HepG2 (cell line): ENCODE data around the gene TBX15. TPM values are rescaled to one million over a fixed set of nuclear protein-coding genes. Genes with fewer than 3 reads are reported as not detected.

ENCODE experiments used
- FOXO1 ChIP-seq: sonication (generic); formaldehyde crosslinking; IDR thresholded peaks from 2 replicates; pipeline ENCODE4 v1.4.0; 2020; ENCODE audit warnings: missing genetic modification reagents
- GABPB1 ChIP-seq: IDR thresholded peaks from 2 replicates; pipeline ENCODE4 v1.6.1; 2016; ENCODE audit warnings: mild to moderate bottlenecking, missing genetic modification reagents, moderate library complexity, missing compliant biosample characterization
- HMG20A ChIP-seq: IDR thresholded peaks from 2 replicates; pipeline ENCODE4 v1.6.1; 2016; ENCODE audit warnings: borderline replicate concordance
- ISL2 ChIP-seq: sonication (generic); formaldehyde crosslinking; IDR thresholded peaks from 2 replicates; pipeline ENCODE4 v1.5.0; 2020; ENCODE audit warnings: missing genetic modification reagents
- ISX ChIP-seq: sonication (generic); formaldehyde crosslinking; conservative IDR thresholded peaks from 2 replicates; pipeline ENCODE4 v1.5.0; 2020; ENCODE audit warnings: missing genetic modification reagents
- JARID2 ChIP-seq: sonication (generic); formaldehyde crosslinking; IDR thresholded peaks from 2 replicates; pipeline ENCODE4 v1.8.1; 2023; ENCODE audit warnings: missing genetic modification reagents, inconsistent platforms; ENCODE audit not compliant: insufficient replicate concordance
- MEIS1 ChIP-seq: sonication (generic); formaldehyde crosslinking; IDR thresholded peaks from 2 replicates; pipeline ENCODE4 v1.9.0; 2021; ENCODE audit warnings: mild to moderate bottlenecking, missing genetic modification reagents, moderate library complexity, borderline replicate concordance
- ONECUT2 ChIP-seq: sonication (generic); formaldehyde crosslinking; IDR thresholded peaks from 2 replicates; pipeline ENCODE4 v1.4.0; 2020; ENCODE audit warnings: missing genetic modification reagents
- PATZ1 ChIP-seq: sonication (generic); formaldehyde crosslinking; IDR thresholded peaks from 2 replicates; pipeline ENCODE4 v1.4.0; 2020; ENCODE audit warnings: missing genetic modification reagents
- PAX8 ChIP-seq: sonication (generic); formaldehyde crosslinking; IDR thresholded peaks from 2 replicates; pipeline ENCODE4 v1.8.0; 2022; ENCODE audit warnings: mild to moderate bottlenecking, missing genetic modification reagents, borderline replicate concordance
- REL ChIP-seq: sonication (generic); formaldehyde crosslinking; conservative IDR thresholded peaks from 2 replicates; pipeline ENCODE4 v1.8.0; 2022; ENCODE audit warnings: mild to moderate bottlenecking, missing genetic modification reagents, moderate library complexity
- RFX1 ChIP-seq: fragments of 450-650 bp; IDR thresholded peaks from 2 replicates; pipeline ENCODE4 v1.6.1; 2017
- ZBTB21 ChIP-seq: sonication (generic); formaldehyde crosslinking; IDR thresholded peaks from 2 replicates; pipeline ENCODE4 v1.4.0; 2020; ENCODE audit warnings: missing genetic modification reagents
- ZIK1 ChIP-seq: sonication (generic); formaldehyde crosslinking; IDR thresholded peaks from 2 replicates; pipeline ENCODE4 v1.5.0; 2020; ENCODE audit warnings: mild to moderate bottlenecking, low read depth, missing genetic modification reagents, borderline replicate concordance
- ZKSCAN8 ChIP-seq: IDR thresholded peaks from 2 replicates; pipeline ENCODE4 v1.6.1; 2016; ENCODE audit warnings: borderline replicate concordance, missing genetic modification reagents, missing compliant biosample characterization
- ZNF280B ChIP-seq: sonication (generic); formaldehyde crosslinking; IDR thresholded peaks from 2 replicates; pipeline ENCODE4 v1.5.0; 2020; ENCODE audit warnings: missing genetic modification reagents, mild to moderate bottlenecking, borderline replicate concordance
- ZNF572 ChIP-seq: sonication (generic); formaldehyde crosslinking; IDR thresholded peaks from 2 replicates; pipeline ENCODE4 v1.5.1; 2020; ENCODE audit warnings: mild to moderate bottlenecking, missing genetic modification reagents
- ZNF576 ChIP-seq: sonication (generic); formaldehyde crosslinking; IDR thresholded peaks from 2 replicates; pipeline ENCODE4 v1.4.0; 2020; ENCODE audit warnings: mild to moderate bottlenecking, missing genetic modification reagents
- ZNF770 ChIP-seq: sonication (generic); formaldehyde crosslinking; IDR thresholded peaks from 2 replicates; pipeline ENCODE4 v1.5.0; 2020; ENCODE audit warnings: mild to moderate bottlenecking, missing genetic modification reagents
- ZNF891 ChIP-seq: sonication (generic); formaldehyde crosslinking; IDR thresholded peaks from 2 replicates; pipeline ENCODE4 v1.5.0; 2020; ENCODE audit warnings: mild to moderate bottlenecking, missing genetic modification reagents
- polyA plus RNA-seq, 8 experiments: library from polyadenylated mRNA; depleted of rRNA in 3 of 8; stranded (reverse) in 7 of 8; unstranded in 1 of 8; fragments of >200 nt; fragmentation: Illumina TruSeq in 4 of 8; extraction: Trizol in 4 of 8; gene quantifications; 2 replicates each; pipeline versions ENCODE4 v1.2.1 to v1.2.3, GENCODE V29; 2011 to 2016; ENCODE audit warnings: low read depth in 4 of 8, missing spikeins in 1 of 8, mixed read lengths in 1 of 8; ENCODE audit not compliant: insufficient read depth in 1 of 8
- total RNA-seq, 5 experiments: library from RNA; depleted of rRNA; stranded (reverse); fragments of >200 nt; fragmentation: Illumina TruSeq; extraction: Trizol; gene quantifications; 2 replicates each; pipeline ENCODE4 v1.2.3, GENCODE V29; 2016; ENCODE audit warnings: low read depth in 1 of 5

The TBX15 gene
- total and polyA plus RNA-seq, 2 of the 13 experiments (the other 11 are each of a cell fraction or from before 2014, with no cell fraction given), result 0.42 to 1.9 TPM

GRCh38 chr1:118960567-118961136, 27.5 kb downstream of the TBX15 start (continued):
- TF ChIP-seq ZNF770, result peak; percentile 58
- TF ChIP-seq ZIK1, result 0 out of 2 replicates have a peak, but pooled peaks have one; percentile 34
- TF ChIP-seq ZNF572 (CRISPR knock-in tag), result peak; percentile 89; the same call in 1 of the 2 replicates
- no peak for TF ChIP-seq PAX8 (CRISPR knock-in tag)
- TF ChIP-seq ISX (CRISPR knock-in tag), result no peak
- peak; percentile 49 for TF ChIP-seq PATZ1 (CRISPR knock-in tag)
- no peak; the same call in 1 of the 2 replicates for TF ChIP-seq ZNF280B
- TF ChIP-seq ZNF576 (CRISPR knock-in tag), result no peak
- peak; percentile 96; the same call in 1 of the 2 replicates for TF ChIP-seq MEIS1 (CRISPR knock-in tag)
- TF ChIP-seq ISL2 (CRISPR knock-in tag), result peak; percentile 82
- TF ChIP-seq RFX1, result no peak
- no peak for TF ChIP-seq JARID2 (CRISPR knock-in tag)
- peak; percentile 62; the same call in 1 of the 2 replicates for TF ChIP-seq ZNF891
- no peak for TF ChIP-seq ONECUT2 (CRISPR knock-in tag)
- TF ChIP-seq GABPB1 (CRISPR knock-in tag), result peak; percentile 54
- TF ChIP-seq HMG20A, result peak; percentile 91
- peak; percentile 99 for TF ChIP-seq FOXO1
- no peak for TF ChIP-seq REL
- TF ChIP-seq ZBTB21, result peak; percentile 33; the same call in 1 of the 2 replicates
- TF ChIP-seq ZKSCAN8 (CRISPR knock-in tag), result peak; percentile 73; the same call in 1 of the 2 replicates
